ENCODE data around the gene ABHD8.

ABHD8 gene

GRCh38 chr19:17329366-17330261 lies 26.4 kb upstream of the ABHD8 start:
- in situ Hi-C loops (cut with HindIII; ENCODE audit: low sequenced_read_pairs), result no loop called here
- DNase-seq (ENCODE audit: low read depth), result no peak
- H3K4me3 ChIP-seq (ENCODE audit: low read depth, low read length), result no peak overlapping the region
- TF ChIP-seq CTCF (IDR thresholded peaks at IDR 0.05; ENCODE audit: low read depth, low read length, missing control alignments), result no peak

DNA sequence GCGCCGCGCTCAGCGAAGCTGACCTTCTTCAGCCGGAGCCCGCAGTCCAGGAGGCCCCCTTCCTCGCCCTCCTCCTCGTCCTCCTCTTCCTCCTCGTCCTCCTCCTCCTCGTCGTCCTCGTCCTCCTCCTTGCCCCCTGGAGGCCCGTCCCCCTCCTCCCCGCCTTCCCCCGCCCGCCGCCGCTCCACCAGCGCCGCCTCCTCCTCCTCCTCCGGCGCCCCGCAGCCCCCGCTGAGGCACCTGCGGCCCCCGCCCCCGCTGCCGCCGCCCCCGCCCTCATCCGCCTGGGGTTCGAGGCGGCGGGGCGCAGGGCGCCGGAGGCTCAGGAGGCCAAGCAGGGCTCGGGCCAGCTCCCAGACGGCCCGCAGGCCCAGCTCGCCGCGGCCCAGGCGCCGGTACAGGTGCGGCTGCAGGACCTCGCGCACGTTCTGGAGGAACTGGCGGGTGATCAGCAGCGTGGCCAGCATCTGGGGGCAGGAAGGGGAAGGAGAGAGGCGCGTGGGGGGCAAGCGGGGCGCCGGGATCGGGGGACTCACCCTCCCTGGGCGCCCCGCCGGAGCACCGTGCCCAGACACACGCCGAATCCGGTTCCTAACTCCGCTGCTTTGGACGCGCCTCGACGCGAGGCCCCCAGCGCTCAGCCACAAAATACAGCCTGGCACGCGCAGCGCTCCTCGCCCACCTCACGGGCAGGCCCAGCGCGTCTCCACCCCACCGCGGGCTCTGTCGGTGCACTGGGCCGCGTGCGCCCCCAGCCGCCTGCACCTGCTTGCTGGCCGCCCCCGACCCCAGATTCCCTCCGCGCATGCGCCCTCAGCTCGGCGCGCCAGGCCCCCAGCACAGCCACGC lies 25.5 kb upstream of the ABHD8 start:
- H3K4me3 ChIP-seq (ENCODE audit: low read depth, low read length), result no peak overlapping the region
- in situ Hi-C loops (cut with HindIII; ENCODE audit: low sequenced_read_pairs), result no loop called here

DNA sequence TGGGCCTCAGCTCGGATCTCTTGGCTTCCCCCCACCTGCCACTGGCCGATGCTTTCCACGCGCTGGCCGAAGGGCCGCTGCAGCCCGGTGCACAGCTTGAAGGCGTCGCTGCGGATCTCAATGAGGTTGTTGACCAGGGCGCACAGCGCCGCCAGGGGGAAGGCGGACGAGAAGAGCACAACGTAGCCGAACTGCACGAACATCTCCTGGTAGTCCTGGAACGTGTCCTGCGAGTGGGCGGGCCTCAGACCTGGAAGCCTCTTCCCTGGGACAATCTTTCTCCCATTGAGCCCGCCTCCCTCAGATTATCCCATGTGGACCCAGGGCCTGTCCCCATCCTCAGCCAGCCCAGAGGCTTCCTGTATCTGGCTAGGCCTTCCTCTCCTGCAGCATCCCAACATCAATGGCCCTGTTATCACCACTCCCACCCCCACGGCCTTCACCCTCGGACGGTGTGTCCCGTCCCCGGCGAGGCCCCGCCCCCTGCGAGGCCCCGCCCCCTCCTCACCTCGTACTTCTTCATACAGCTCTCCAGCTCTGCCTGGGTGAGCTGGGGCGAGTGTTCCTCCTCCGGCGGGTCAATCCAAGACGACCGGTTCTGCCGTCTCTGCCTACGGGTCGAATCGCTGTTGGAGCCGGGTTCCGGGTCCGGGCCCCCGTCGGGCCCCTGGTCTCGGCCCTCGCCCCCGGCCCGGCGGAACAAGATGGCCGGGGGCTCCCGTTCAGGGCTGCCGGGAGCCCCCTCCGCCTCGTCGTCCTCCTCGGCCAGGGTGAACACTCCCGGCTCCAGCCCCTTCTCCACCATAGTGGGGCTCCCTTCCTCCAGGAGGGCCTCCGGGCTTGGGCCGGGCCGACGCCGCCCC lies 24.7 kb upstream of the ABHD8 start:
- in situ Hi-C loops (cut with HindIII; ENCODE audit: low sequenced_read_pairs), result no loop called here
- no peak for TF ChIP-seq CTCF (IDR thresholded peaks at IDR 0.05; ENCODE audit: low read depth, low read length, missing control alignments)
- no peak for DNase-seq (ENCODE audit: low read depth)
- no peak overlapping the region for H3K4me3 ChIP-seq (ENCODE audit: low read depth, low read length)

More for the DNA sequence above, 25.5 kb upstream of the ABHD8 start:
- no peak for TF ChIP-seq CTCF (IDR thresholded peaks at IDR 0.05; ENCODE audit: low read depth, low read length, missing control alignments)
- no peak for DNase-seq (ENCODE audit: low read depth)

DNA sequence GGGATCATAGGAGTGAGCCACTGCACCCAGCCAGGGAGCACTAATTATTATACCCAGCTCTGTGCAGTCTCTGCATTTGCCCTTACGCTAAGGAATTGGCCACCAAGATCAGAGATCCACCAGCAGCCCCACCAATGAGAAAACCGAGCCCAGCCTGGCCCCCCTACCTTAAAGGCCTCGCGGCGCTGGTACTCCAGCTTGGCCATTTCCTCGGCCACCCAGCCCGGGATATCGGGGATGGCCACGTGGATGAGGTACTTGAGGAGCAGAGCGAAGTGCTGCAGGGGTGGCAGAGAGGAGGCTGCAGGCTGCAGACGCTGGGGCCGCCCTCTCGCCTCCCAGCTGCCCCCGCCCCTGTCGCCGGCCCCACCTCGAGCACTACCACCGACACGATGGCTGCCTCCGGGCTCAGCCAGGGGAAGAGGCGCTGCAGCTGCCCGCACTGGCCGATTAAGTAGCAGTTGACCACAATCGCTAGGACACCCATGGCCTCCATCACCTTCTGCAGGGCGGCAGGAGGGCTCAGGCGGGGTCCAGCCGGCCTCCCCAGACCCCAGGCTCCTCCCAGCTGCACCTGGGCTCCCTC lies 23.9 kb upstream of the ABHD8 start:
- no peak for TF ChIP-seq CTCF (IDR thresholded peaks at IDR 0.05; ENCODE audit: low read depth, low read length, missing control alignments)
- no peak for DNase-seq (ENCODE audit: low read depth)
- in situ Hi-C loops (cut with HindIII; ENCODE audit: low sequenced_read_pairs), result no loop called here
- no peak overlapping the region for H3K4me3 ChIP-seq (ENCODE audit: low read depth, low read length)

DNA sequence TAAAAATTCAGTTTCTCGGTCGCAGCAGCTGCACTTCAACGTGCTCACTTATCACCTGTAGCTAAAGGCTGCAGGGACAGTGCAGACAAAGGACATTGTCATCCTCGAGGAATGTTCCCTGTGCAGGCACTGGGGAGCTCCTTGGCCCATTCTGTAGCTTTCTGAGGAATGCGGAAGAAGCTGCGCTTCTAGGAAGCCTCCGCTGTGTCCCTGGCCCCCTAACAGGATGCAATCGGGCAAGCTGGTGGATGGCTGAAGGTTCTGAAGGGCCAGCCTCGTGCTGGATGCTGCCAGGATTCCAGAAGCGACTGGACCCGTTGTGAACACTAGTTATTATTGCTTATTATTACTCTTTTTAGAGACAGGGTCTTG lies 23.4 kb upstream of the ABHD8 start:
- in situ Hi-C loops (cut with HindIII; ENCODE audit: low sequenced_read_pairs), result no loop called here
- TF ChIP-seq CTCF (IDR thresholded peaks at IDR 0.05; ENCODE audit: low read depth, low read length, missing control alignments), result no peak
- H3K4me3 ChIP-seq (ENCODE audit: low read depth, low read length), result no peak overlapping the region
- no peak for DNase-seq (ENCODE audit: low read depth)
